Osteoblast (primary cell): ENCODE data around the gene MZF1. TPM values are rescaled to one million over a fixed set of nuclear protein-coding genes. Genes with fewer than 3 reads are reported as not detected.

ENCODE experiments used
- DNase-seq: peaks from one replicate; pipeline ENCODE4 v3.0.0; 2011; ENCODE audit warnings: low spot score, mixed read lengths; ENCODE audit not compliant: insufficient read length; ENCODE audit errors: missing footprints
- H2AFZ ChIP-seq: 2 replicates; pipeline ENCODE4 v1.6.0; 2011; ENCODE audit warnings: mild to moderate bottlenecking, low read length
- H3K27ac ChIP-seq: 2 replicates; pipeline ENCODE4 v1.5.1; 2011; ENCODE audit warnings: mild to moderate bottlenecking, low read depth, low read length, moderate library complexity
- H3K27me3 ChIP-seq: 2 replicates; pipeline ENCODE4 v1.6.0; 2012; ENCODE audit warnings: mild to moderate bottlenecking, control low read depth, inconsistent platforms, low read length, moderate library complexity; ENCODE audit not compliant: insufficient read depth
- H3K36me3 ChIP-seq: 2 replicates; pipeline ENCODE4 v1.5.1; 2011; ENCODE audit warnings: mild to moderate bottlenecking, low read length, control low read depth, moderate library complexity; ENCODE audit not compliant: insufficient read depth
- H3K4me1 ChIP-seq: 2 replicates; pipeline ENCODE4 v1.5.1; 2011; ENCODE audit warnings: mild to moderate bottlenecking, low read length, control low read depth, moderate library complexity; ENCODE audit not compliant: insufficient read depth
- H3K4me2 ChIP-seq: 2 replicates; pipeline ENCODE4 v1.6.0; 2011; ENCODE audit warnings: mild to moderate bottlenecking, low read length; ENCODE audit not compliant: insufficient read depth
- H3K4me3 ChIP-seq: fragments of 200-600 bp; sonication (generic); 3 replicates; pipeline ENCODE4 v1.5.1; 2012; ENCODE audit warnings: mild to moderate bottlenecking, low read length, inconsistent platforms; ENCODE audit not compliant: insufficient read depth
- H3K79me2 ChIP-seq: 2 replicates; pipeline ENCODE4 v1.6.0; 2012; ENCODE audit warnings: mild to moderate bottlenecking, low read length, control low read depth, inconsistent platforms; ENCODE audit not compliant: insufficient read depth
- H3K9me3 ChIP-seq: 2 replicates; pipeline ENCODE4 v1.5.1; 2011; ENCODE audit warnings: low read depth, low read length, control low read depth
- H4K20me1 ChIP-seq: 2 replicates; pipeline ENCODE4 v1.6.0; 2012; ENCODE audit warnings: mild to moderate bottlenecking, low read length, control low read depth; ENCODE audit not compliant: insufficient read depth
- CTCF ChIP-seq: IDR thresholded peaks from 2 replicates; pipeline ENCODE4 v1.5.1; 2011; ENCODE audit warnings: mild to moderate bottlenecking, low read depth, low read length, moderate library complexity; ENCODE audit errors: extremely low read depth
- total RNA-seq: library from RNA; depleted of rRNA; stranded (reverse); fragments of >200 nt; gene quantifications from 2 replicates; pipeline ENCODE4 v1.2.3, GENCODE V29; 2012

The MZF1 gene
- total RNA-seq, 1 donor, result 23.9 TPM

GRCh38 chr19:58558066-58558622 lies 15.0 kb downstream of the MZF1 start, which contains the start of gene UBE2M:
Gene UBE2M, minus strand, starts transcription at chr19:58558611. Its CDS starts 230 bp downstream, at chr19:58558381.
- H3K27me3 ChIP-seq, result peaks cover 2% of the 10 kb centered on the region
- H3K4me1 ChIP-seq, result peaks cover 47% of the 10 kb centered on the region
- peak within 1 kb of the TSS; percentile 97 for H3K4me2 ChIP-seq
- H3K79me2 ChIP-seq, result peaks cover 45% of the 10 kb centered on the region
- H3K36me3 ChIP-seq, result peaks cover 18% of the 10 kb centered on the region
- no peak for DNase-seq
- no peak for TF ChIP-seq CTCF
- H3K4me3 ChIP-seq, result peak within 1 kb of the TSS; percentile 87
- H3K9me3 ChIP-seq, result no peaks in the 10 kb centered on the region
- peak within 1 kb of the TSS; percentile 99 for H3K27ac ChIP-seq
- peaks cover 12% of the 10 kb centered on the region for H4K20me1 ChIP-seq
- peak within 1 kb of the TSS; percentile 92 for H2AFZ ChIP-seq

- no peak for TF ChIP-seq CTCF
- H3K4me1 ChIP-seq, result peaks cover 41% of the 10 kb centered on the region
- H3K4me3 ChIP-seq, result peak overlapping the region; percentile 87
- peak overlapping the region; percentile 97 for H3K4me2 ChIP-seq
- H3K36me3 ChIP-seq, result peaks cover 23% of the 10 kb centered on the region
- H4K20me1 ChIP-seq, result peaks cover 12% of the 10 kb centered on the region
- no peak overlapping the region for H2AFZ ChIP-seq
- no peaks in the 10 kb centered on the region for H3K27me3 ChIP-seq
- H3K79me2 ChIP-seq, result peaks cover 51% of the 10 kb centered on the region
- peak; percentile 78 for DNase-seq
- peak overlapping the region; percentile 83 for H3K27ac ChIP-seq
- no peaks in the 10 kb centered on the region for H3K9me3 ChIP-seq
These were observed 15.7 kb downstream of the MZF1 start for GRCh38 chr19:58557221-58558065.

- TF ChIP-seq CTCF, result no peak
- DNase-seq, result peak; percentile 83
- Histone ChIP-seq H3K27ac (peak overlapping the region; percentile 83), H3K27me3 (no peaks in the 10 kb centered on the region), H3K36me3 (peaks cover 31% of the 10 kb centered on the region), H3K4me2 (peak overlapping the region; percentile 97), H3K4me3 (peak overlapping the region; percentile 87), H2AFZ (no peak overlapping the region), H4K20me1 (peaks cover 12% of the 10 kb centered on the region), H3K79me2 (peaks cover 57% of the 10 kb centered on the region), H3K9me3 (no peaks in the 10 kb centered on the region), H3K4me1 (peaks cover 37% of the 10 kb centered on the region)
These were observed 16.4 kb downstream of the MZF1 start for GRCh38 chr19:58556622-58557220.
